ENCODE results near the gene ATG9B.

DNA sequence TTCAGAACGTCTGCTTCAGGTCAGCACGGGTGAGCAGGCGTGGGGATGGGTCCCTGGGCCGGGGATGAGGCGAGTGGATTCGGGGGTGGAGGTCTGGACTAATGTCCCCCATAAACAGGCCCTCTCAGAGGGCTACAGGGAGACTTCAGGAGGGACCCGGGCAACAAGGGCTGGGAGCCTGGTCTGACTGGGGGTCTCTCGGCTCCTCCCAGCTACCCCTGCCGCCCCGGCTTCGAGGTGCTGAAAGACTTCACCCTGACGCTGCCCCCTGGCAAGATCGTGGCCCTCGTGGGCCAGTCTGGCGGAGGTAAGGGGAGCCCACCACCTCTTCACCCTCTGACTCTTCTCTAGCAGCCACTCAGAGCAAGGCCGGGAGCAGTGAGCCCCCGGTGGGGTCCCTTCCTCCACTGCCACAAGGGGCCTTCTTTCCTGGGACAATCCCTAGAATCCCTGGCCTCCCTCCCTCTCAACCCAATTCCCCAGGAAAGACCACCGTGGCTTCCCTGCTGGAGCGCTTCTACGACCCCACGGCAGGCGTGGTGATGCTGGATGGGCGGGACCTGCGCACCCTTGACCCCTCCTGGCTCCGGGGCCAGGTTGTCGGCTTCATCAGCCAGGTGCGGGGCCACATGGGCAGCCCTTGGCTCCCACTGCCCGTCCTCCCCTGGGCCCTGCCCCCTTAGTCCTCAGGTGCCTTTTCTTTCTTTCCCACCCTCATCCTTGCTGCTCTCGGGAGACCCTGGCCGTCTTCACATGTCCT lies 16.5 kb upstream of the ATG9B start:
- TF ChIP-seq, protein P1, sequence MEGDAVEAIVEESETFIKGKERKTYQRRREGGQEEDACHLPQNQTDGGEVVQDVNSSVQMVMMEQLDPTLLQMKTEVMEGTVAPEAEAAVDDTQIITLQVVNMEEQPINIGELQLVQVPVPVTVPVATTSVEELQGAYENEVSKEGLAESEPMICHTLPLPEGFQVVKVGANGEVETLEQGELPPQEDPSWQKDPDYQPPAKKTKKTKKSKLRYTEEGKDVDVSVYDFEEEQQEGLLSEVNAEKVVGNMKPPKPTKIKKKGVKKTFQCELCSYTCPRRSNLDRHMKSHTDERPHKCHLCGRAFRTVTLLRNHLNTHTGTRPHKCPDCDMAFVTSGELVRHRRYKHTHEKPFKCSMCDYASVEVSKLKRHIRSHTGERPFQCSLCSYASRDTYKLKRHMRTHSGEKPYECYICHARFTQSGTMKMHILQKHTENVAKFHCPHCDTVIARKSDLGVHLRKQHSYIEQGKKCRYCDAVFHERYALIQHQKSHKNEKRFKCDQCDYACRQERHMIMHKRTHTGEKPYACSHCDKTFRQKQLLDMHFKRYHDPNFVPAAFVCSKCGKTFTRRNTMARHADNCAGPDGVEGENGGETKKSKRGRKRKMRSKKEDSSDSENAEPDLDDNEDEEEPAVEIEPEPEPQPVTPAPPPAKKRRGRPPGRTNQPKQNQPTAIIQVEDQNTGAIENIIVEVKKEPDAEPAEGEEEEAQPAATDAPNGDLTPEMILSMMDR (conservative IDR thresholded peaks at IDR 0.05 in 1 of 2, IDR thresholded peaks at IDR 0.05 in 1 of 2; ENCODE audit: extremely low read depth in 1 of 2, insufficient read depth in 1 of 2, low read depth in 1 of 2, low read length in 2 of 2): no peak
- no peak for TF ChIP-seq EZH2 (IDR thresholded peaks at IDR 0.05; ENCODE audit: borderline replicate concordance, low read length)

Measured in mammary epithelial cell (primary cell).